K562 (cell line): ENCODE measurements around the gene BCO1. TPM values are rescaled to one million over a fixed set of nuclear protein-coding genes. Genes with fewer than 3 reads are reported as not detected.

Experiments
- FOXJ3 ChIP-seq: sonication (generic); formaldehyde crosslinking; IDR thresholded peaks from 2 replicates; pipeline ENCODE4 v1.4.0; 2020; ENCODE audit warnings: mild to moderate bottlenecking, missing genetic modification reagents
- HDAC6 ChIP-seq: IDR thresholded peaks from 2 replicates; pipeline ENCODE4 v1.6.1; 2012; ENCODE audit warnings: low read depth, mild to moderate bottlenecking, control low read depth, inconsistent platforms, low read length, moderate library complexity
- KAT8 ChIP-seq: fragments of 450-650 bp; IDR thresholded peaks from 2 replicates; pipeline ENCODE4 v1.6.1; 2016; ENCODE audit warnings: low read depth, mild to moderate bottlenecking
- KLF6 ChIP-seq: fragments of 250-450 bp; sonication (Bioruptor Pico); IDR thresholded peaks from 2 replicates; pipeline ENCODE4 v1.4.0; 2020; ENCODE audit warnings: mild to moderate bottlenecking, moderate library complexity, borderline replicate concordance
- MITF ChIP-seq: IDR thresholded peaks from 2 replicates; pipeline ENCODE4 v1.6.1; 2014; ENCODE audit warnings: antibody characterized with exemption
- MXD1 ChIP-seq: fragments of 250-450 bp; sonication (Bioruptor Pico); IDR thresholded peaks from 2 replicates; pipeline ENCODE4 v1.8.0; 2021; ENCODE audit warnings: borderline replicate concordance, mild to moderate bottlenecking, moderate library complexity; ENCODE audit not compliant: poor library complexity, severe bottlenecking
- NR0B1 ChIP-seq: fragments of 450-650 bp; IDR thresholded peaks from one replicate; pipeline ENCODE4 v1.6.1; 2018; ENCODE audit warnings: mild to moderate bottlenecking, moderate library complexity; ENCODE audit not compliant: partially characterized antibody
- RBM34 ChIP-seq: fragments of 200-400 bp; formaldehyde crosslinking; IDR thresholded peaks from 2 replicates; pipeline ENCODE4 v1.6.1; 2018; ENCODE audit warnings: low read length, borderline replicate concordance; ENCODE audit not compliant: insufficient read depth
- SLC30A9 ChIP-seq: fragments of 250-450 bp; sonication (Bioruptor Pico); IDR thresholded peaks from 2 replicates; pipeline ENCODE4 v1.8.0; 2022; ENCODE audit warnings: mild to moderate bottlenecking, moderate library complexity
- SMAD3 ChIP-seq: fragments of 450-650 bp; formaldehyde crosslinking; conservative IDR thresholded peaks from 2 replicates; pipeline ENCODE4 v1.4.0; 2020; ENCODE audit warnings: mild to moderate bottlenecking
- SRSF1 ChIP-seq: fragments of 200-400 bp; formaldehyde crosslinking; IDR thresholded peaks from 2 replicates; pipeline ENCODE4 v1.6.1; 2017; ENCODE audit warnings: mild to moderate bottlenecking, low read depth, low read length, moderate library complexity
- ZNF239 ChIP-seq: fragments of 250-450 bp; sonication (Bioruptor Pico); IDR thresholded peaks from 2 replicates; pipeline ENCODE4 v1.4.0; 2020; ENCODE audit warnings: mild to moderate bottlenecking
- ZNF518B ChIP-seq: fragments of 250-450 bp; sonication (Bioruptor Pico); IDR thresholded peaks from 2 replicates; pipeline ENCODE4 v1.5.0; 2021; ENCODE audit warnings: mild to moderate bottlenecking, moderate library complexity
- ZNF609 ChIP-seq: sonication (generic); formaldehyde crosslinking; IDR thresholded peaks from 2 replicates; pipeline ENCODE4 v1.8.1; 2023; ENCODE audit warnings: missing genetic modification reagents, mild to moderate bottlenecking, borderline replicate concordance
- polyA plus RNA-seq, 8 experiments: library from polyadenylated mRNA; depleted of rRNA in 4 of 8; stranded (reverse) in 5 of 8; unstranded in 3 of 8; fragments of >200 nt; fragmentation: Nextera tagmentation in 2 of 8; fragmentation: Illumina TruSeq in 1 of 8; extraction: Ambion mirVana in 2 of 8; extraction: Trizol in 1 of 8; gene quantifications; 2 replicates each; pipeline versions ENCODE4 v1.2.1 to v1.2.3, GENCODE V29; 2011 to 2014; ENCODE audit warnings: inconsistent platforms in 1 of 8, missing spikeins in 1 of 8
- total RNA-seq, 7 experiments: library from RNA; depleted of rRNA in 6 of 7; stranded (reverse); fragments of >200 nt in 6 of 7; fragmentation: Illumina TruSeq in 2 of 7; extraction: Trizol in 2 of 7; gene quantifications; 2 replicates each; pipeline versions ENCODE4 v1.2.1 to v1.2.3, GENCODE V29; 2011 to 2021; ENCODE audit warnings: low replicate concordance in 1 of 7

BCO1 gene
- total and polyA plus RNA-seq, 9 of the 15 experiments (the other 6 are each of a cell fraction or from before 2014, with no cell fraction given): not detected

- no peak for TF ChIP-seq MITF
- TF ChIP-seq RBM34: no peak
- TF ChIP-seq SRSF1: no peak
- TF ChIP-seq KLF6 (CRISPR knock-in tag): no peak
- TF ChIP-seq KAT8: no peak
- TF ChIP-seq MXD1 (CRISPR knock-in tag): no peak
- no peak for TF ChIP-seq FOXJ3
- TF ChIP-seq HDAC6: no peak
- TF ChIP-seq ZNF239 (CRISPR knock-in tag): no peak
- no peak for TF ChIP-seq SLC30A9 (CRISPR knock-in tag)
- no peak for TF ChIP-seq ZNF518B (CRISPR knock-in tag)
- no peak for TF ChIP-seq NR0B1
- no peak for TF ChIP-seq SMAD3
- TF ChIP-seq ZNF609 (CRISPR knock-in tag): no peak
- TF ChIP-seq, all 486 proteins: peak for 34
These were observed 49.3 kb upstream of the BCO1 start (continued) for GRCh38 chr16:81189100-81189664.
